Tibial artery (tissue), 4 donors: ENCODE measurements around the gene RUFY4.
"Not testable (repeated sequence)": the region's sequence is repeated elsewhere in the genome, so short reads cannot be mapped to it uniquely, and the experiment has no call there.

Experiments used
- DNase-seq, 2 donors: peaks; one replicate each; pipeline ENCODE4 v3.0.0-alpha.2; 2019
- H3K27ac ChIP-seq, 2 donors: fragments of 200-600 bp; sonication (generic) in 1 of 2; 1 replicate in 1 of 2; 2 replicates in 1 of 2; pipeline ENCODE4 v1.5.1; 2018 to 2019; ENCODE audit warnings: mild to moderate bottlenecking in 1 of 2
- H3K27me3 ChIP-seq, 2 donors: fragments of 200-600 bp; sonication (generic) in 1 of 2; one replicate each; pipeline versions ENCODE4 v1.5.1 to v1.6.0; 2016 to 2019
- H3K36me3 ChIP-seq, 3 donors: fragments of 200-600 bp; sonication (generic) in 2 of 3; one replicate each; pipeline ENCODE4 v1.5.1; 2016 to 2019; ENCODE audit warnings: mild to moderate bottlenecking in 2 of 3
- H3K4me1 ChIP-seq, 4 donors: fragments of 200-600 bp; sonication (generic) in 2 of 4; 1 replicate in 3 of 4; 2 replicates in 1 of 4; pipeline ENCODE4 v1.5.1; 2016 to 2019
- H3K4me3 ChIP-seq, 2 donors: fragments of 200-600 bp; sonication (generic) in 1 of 2; 1 replicate in 1 of 2; 2 replicates in 1 of 2; pipeline ENCODE4 v1.5.1; 2018 to 2019; ENCODE audit warnings: mild to moderate bottlenecking in 2 of 2
- H3K9me3 ChIP-seq, 3 donors: fragments of 200-600 bp; sonication (generic) in 1 of 3; one replicate each; pipeline ENCODE4 v1.5.1; 2016 to 2019
- CTCF ChIP-seq, 2 experiments: fragments of 200-600 bp in 1 of 2; fragments of 450-650 bp in 1 of 2; IDR thresholded peaks; one replicate each; pipeline ENCODE4 v1.5.1; 2017 to 2019; ENCODE audit warnings: antibody characterized with exemption in 2 of 2, mild to moderate bottlenecking in 1 of 2, moderate library complexity in 1 of 2
- intact Hi-C: fragments of 100-400 bp; cut with DNase I; formaldehyde crosslinking; loops from one replicate; pipeline ENCODE4 v1.15.0; 2023; ENCODE audit warnings: low total_unique reads

The RUFY4 gene

GRCh38 chr2:218032336-218033171 lies 36.5 kb upstream of the RUFY4 start:
- Histone ChIP-seq H3K27ac (peak overlapping the region in 1 of 2 donors; percentile 33), H3K9me3 (no peaks in the 10 kb centered on the region), H3K36me3 (no peaks in the 10 kb centered on the region), H3K27me3 (no peaks in the 10 kb centered on the region), H3K4me1 (peaks cover 0 to 48% (median 28%) of the 10 kb centered on the region in 4 donors), H3K4me3 (no peak overlapping the region)
- TF ChIP-seq CTCF (IDR thresholded peaks at IDR 0.05): no peak
- DNase-seq: peak in 1 of 2 donors; percentile 65
- intact Hi-C loops: loop anchor here (5.0 to 10.0 kb wide), 2 partner anchors 40 to 248 kb away; no protein-coding TSS in a partner anchor

GRCh38 chr2:218033208-218033589 lies 35.9 kb upstream of the RUFY4 start:
- intact Hi-C loops: loop anchor here (5.0 to 10.0 kb wide), 2 partner anchors 41 to 248 kb away; no protein-coding TSS in a partner anchor
- no peak overlapping the region for H3K27ac ChIP-seq
- no peak overlapping the region for H3K4me3 ChIP-seq
- H3K4me1 ChIP-seq: peaks cover 0 to 46% (median 26%) of the 10 kb centered on the region in 4 donors
- no peak for TF ChIP-seq CTCF (IDR thresholded peaks at IDR 0.05)
- DNase-seq: no peak
- no peaks in the 10 kb centered on the region for H3K9me3 ChIP-seq
- no peaks in the 10 kb centered on the region for H3K36me3 ChIP-seq
- H3K27me3 ChIP-seq: no peaks in the 10 kb centered on the region

GRCh38 chr2:218033590-218034496 lies 35.2 kb upstream of the RUFY4 start:
- intact Hi-C loops: loop anchor here (5.0 to 10.0 kb wide), 2 partner anchors 42 to 249 kb away; no protein-coding TSS in a partner anchor
- TF ChIP-seq CTCF (IDR thresholded peaks at IDR 0.05): no peak
- Histone ChIP-seq H3K4me1 (peaks cover 0 to 40% (median 22%) of the 10 kb centered on the region in 4 donors), H3K9me3 (no peaks in the 10 kb centered on the region), H3K27me3 (no peaks in the 10 kb centered on the region), H3K36me3 (no peaks in the 10 kb centered on the region), H3K27ac (no peak overlapping the region), H3K4me3 (peak overlapping the region in 1 of 2 donors; percentile 39)
- DNase-seq: peak; percentile 20 to 65

GRCh38 chr2:218034497-218035213 lies 34.4 kb upstream of the RUFY4 start:
- peak overlapping the region; percentile 28 to 39 for H3K4me3 ChIP-seq
- peak; percentile 51 to 80 for DNase-seq
- H3K9me3 ChIP-seq, H3K27me3 ChIP-seq, H3K36me3 ChIP-seq: not testable (repeated sequence)
- intact Hi-C loops: loop anchor here (5.0 to 10.0 kb wide), 2 partner anchors 42 to 250 kb away; no protein-coding TSS in a partner anchor
- H3K4me1 ChIP-seq: peaks cover 0 to 32% (median 19%) of the 10 kb centered on the region in 4 donors
- peak; percentile 66 to 79 for TF ChIP-seq CTCF (IDR thresholded peaks at IDR 0.05)
- peak overlapping the region in 1 of 2 donors; percentile 33 for H3K27ac ChIP-seq
